Lower leg skin (tissue), 3 donors: ENCODE data around the gene MOB1A.
"Not testable (repeated sequence)": the region's sequence is repeated elsewhere in the genome, so short reads cannot be mapped to it uniquely, and the experiment has no call there.

ENCODE experiments used
- CTCF ChIP-seq, 3 donors: fragments of 450-650 bp; IDR thresholded peaks; one replicate each; pipeline ENCODE4 v1.5.1; 2016; ENCODE audit warnings: antibody characterized with exemption in 3 of 3, mild to moderate bottlenecking in 3 of 3, moderate library complexity in 2 of 3
- POLR2A ChIP-seq, 2 donors: fragments of 450-650 bp; IDR thresholded peaks; one replicate each; pipeline ENCODE4 v1.6.1; 2016 to 2017; ENCODE audit warnings: antibody characterized with exemption in 2 of 2, mild to moderate bottlenecking in 1 of 2, moderate library complexity in 1 of 2

GRCh38 chr2:74186706-74187105 is 8.0 kb upstream of the MOB1A start:
- not testable (repeated sequence) for TF ChIP-seq CTCF, POLR2A (IDR thresholded peaks at IDR 0.05)
